ENCODE data around the gene RAB7B. TPM values are rescaled to one million over a fixed set of nuclear protein-coding genes. Genes with fewer than 3 reads are reported as not detected.

The RAB7B gene
- total RNA-seq, 1 donor from 2014 or later = not detected

DNA sequence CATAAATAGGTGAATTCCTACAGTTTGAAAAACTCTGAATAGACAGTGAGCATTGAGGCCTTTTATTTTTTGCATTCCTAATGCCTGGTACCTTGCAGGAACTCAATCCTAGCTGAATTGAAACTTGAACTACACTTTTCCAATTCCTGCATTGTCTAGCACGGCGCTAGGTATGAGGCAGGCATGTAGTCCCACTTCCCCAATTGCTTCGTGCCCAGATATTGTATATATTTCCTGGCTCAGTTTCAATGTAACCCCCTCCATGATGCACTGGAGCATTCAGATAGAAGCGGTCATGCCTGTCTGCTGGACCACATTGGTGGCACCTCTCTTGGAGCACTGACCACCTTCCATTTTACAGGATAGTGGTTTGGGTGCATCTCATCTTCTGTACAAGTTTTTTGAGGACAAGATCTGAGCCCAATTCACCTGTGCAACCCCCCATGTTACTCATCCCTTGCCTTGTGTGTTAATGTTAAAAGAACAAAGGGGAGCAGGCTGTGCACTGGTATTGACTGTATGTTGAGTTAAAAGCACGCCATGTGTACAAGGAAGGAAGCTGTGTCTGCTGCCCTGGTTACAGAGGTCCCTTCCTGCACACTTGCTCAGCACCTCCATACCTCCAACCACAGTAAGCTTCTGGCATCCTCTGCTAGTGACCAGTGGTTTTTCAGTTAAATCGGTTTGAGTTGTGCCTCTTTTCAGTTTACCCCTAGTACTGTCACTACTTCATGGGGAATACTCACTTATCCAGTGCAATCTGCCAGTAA, 10.0 kb upstream of the RAB7B start:
- no peaks in the 10 kb centered on the region for H3F3A ChIP-seq (ENCODE audit: low read depth)
- H3K4me3 ChIP-seq = no peak overlapping the region
- no peaks in the 10 kb centered on the region for H3K79me2 ChIP-seq (ENCODE audit: low read depth)
- no peak for TF ChIP-seq EZH2phosphoT487 (IDR thresholded peaks at IDR 0.05)
- TF ChIP-seq, protein P1, sequence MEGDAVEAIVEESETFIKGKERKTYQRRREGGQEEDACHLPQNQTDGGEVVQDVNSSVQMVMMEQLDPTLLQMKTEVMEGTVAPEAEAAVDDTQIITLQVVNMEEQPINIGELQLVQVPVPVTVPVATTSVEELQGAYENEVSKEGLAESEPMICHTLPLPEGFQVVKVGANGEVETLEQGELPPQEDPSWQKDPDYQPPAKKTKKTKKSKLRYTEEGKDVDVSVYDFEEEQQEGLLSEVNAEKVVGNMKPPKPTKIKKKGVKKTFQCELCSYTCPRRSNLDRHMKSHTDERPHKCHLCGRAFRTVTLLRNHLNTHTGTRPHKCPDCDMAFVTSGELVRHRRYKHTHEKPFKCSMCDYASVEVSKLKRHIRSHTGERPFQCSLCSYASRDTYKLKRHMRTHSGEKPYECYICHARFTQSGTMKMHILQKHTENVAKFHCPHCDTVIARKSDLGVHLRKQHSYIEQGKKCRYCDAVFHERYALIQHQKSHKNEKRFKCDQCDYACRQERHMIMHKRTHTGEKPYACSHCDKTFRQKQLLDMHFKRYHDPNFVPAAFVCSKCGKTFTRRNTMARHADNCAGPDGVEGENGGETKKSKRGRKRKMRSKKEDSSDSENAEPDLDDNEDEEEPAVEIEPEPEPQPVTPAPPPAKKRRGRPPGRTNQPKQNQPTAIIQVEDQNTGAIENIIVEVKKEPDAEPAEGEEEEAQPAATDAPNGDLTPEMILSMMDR (IDR thresholded peaks at IDR 0.05) = no peak
- TF ChIP-seq EZH2 (IDR thresholded peaks at IDR 0.05) = no peak
- H3K27ac Mint-ChIP-seq = no peak overlapping the region
- H3K36me3 ChIP-seq = no peaks in the 10 kb centered on the region
- H3K27ac ChIP-seq = no peak overlapping the region
- no peaks in the 10 kb centered on the region for H3K9me3 Mint-ChIP-seq
- no peak overlapping the region for H3K9ac ChIP-seq
- H3K27me3 Mint-ChIP-seq (ENCODE audit: insufficient read depth, low read depth) = peaks cover 12% of the 10 kb centered on the region
- no peaks in the 10 kb centered on the region for H3K4me1 Mint-ChIP-seq
- no peak overlapping the region for H2AFZ ChIP-seq (replicated peaks)
- no peaks in the 10 kb centered on the region for H3K9me3 ChIP-seq (ENCODE audit: low read depth)
- no peak overlapping the region for H3K4me2 ChIP-seq
- H3K4me3 Mint-ChIP-seq = no peak overlapping the region
- H3K36me3 Mint-ChIP-seq = no peaks in the 10 kb centered on the region
- DNase-seq (ENCODE audit: low spot score) = no peak
- no peaks in the 10 kb centered on the region for H3K4me1 ChIP-seq
- no peaks in the 10 kb centered on the region for H3K27me3 ChIP-seq
- H4K20me1 ChIP-seq (ENCODE audit: low read depth) = no peaks in the 10 kb centered on the region

DNA sequence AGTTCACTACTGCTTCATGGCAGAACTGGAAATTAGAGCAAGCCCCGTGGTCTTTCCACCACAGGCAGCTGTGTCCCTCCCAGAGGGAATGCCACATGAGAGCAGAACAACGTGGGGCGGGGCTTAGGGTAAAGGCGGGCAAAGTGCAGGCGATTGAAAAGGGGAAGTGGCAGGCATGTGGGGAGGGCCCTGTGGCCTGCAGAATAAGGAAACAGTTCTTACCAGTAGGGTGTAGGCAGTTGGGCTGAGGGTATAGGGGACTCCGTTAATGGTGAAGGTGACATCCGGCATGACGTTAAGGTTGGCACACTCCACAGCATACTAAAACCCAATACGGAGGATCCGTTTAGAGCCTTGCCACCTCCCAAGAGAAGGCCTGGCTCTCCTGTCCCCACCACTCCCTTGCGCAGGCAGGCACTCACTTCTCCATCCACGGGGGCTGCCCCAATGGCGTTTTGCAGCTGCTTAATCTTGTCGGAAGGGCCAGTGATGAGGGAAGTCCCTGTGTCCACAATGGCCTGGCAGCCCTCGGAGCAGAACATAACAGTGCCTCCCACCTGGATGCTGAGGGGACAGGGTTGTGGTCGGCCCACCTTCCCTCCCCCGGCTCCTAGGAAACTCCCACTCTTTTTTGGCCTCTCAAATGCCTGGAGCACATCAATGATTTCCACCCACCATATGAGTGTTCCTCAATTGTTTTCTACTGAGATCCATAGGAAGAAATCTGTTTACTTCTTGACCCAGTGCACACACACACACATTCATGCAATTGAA, 9.1 kb upstream of the RAB7B start:
- Histone ChIP-seq H2AFZ (replicated peaks) (no peak overlapping the region), H3K4me1 (no peaks in the 10 kb centered on the region), H3K9me3 (ENCODE audit: low read depth) (no peaks in the 10 kb centered on the region), H3K79me2 (ENCODE audit: low read depth) (no peaks in the 10 kb centered on the region), H3K4me2 (no peak overlapping the region), H3K27ac (no peak overlapping the region), H3F3A (ENCODE audit: low read depth) (no peaks in the 10 kb centered on the region), H3K27me3 (no peaks in the 10 kb centered on the region), H4K20me1 (ENCODE audit: low read depth) (no peaks in the 10 kb centered on the region), H3K36me3 (no peaks in the 10 kb centered on the region), H3K4me3 (no peak overlapping the region), H3K9ac (no peak overlapping the region)
- Mint-ChIP-seq H3K4me1 (no peaks in the 10 kb centered on the region), H3K9me3 (no peaks in the 10 kb centered on the region), H3K4me3 (no peak overlapping the region), H3K27ac (no peak overlapping the region), H3K27me3 (ENCODE audit: insufficient read depth, low read depth) (peaks cover 12% of the 10 kb centered on the region), H3K36me3 (no peaks in the 10 kb centered on the region)
- TF ChIP-seq EZH2phosphoT487 (IDR thresholded peaks at IDR 0.05) = no peak
- TF ChIP-seq EZH2 (IDR thresholded peaks at IDR 0.05) = no peak
- TF ChIP-seq, protein P1 (IDR thresholded peaks at IDR 0.05) = no peak
- DNase-seq (ENCODE audit: low spot score) = no peak

DNA sequence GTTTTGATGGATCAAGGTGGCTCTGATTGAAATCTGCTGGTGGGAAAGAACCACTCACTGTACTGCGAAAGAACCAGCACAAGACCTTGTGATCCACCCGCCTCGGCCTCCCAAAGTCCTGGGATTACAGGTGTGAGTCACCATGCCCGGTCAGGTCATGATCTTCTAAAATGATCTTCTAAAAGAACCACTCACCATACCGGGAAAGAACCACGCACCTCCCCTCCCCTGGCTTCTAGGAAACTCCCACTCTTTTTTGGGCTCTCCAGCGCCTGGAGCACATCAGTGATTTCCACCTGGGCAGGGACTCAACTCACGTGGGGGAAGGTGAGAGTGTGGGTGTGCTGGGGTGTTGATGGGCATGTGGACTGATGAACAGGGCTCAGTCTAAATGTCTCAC, 7.9 kb upstream of the RAB7B start:
- Histone ChIP-seq H3K27me3 (no peaks in the 10 kb centered on the region), H3K4me1 (no peaks in the 10 kb centered on the region), H4K20me1 (ENCODE audit: low read depth) (no peaks in the 10 kb centered on the region), H3K36me3 (no peaks in the 10 kb centered on the region), H3K9me3 (ENCODE audit: low read depth) (no peaks in the 10 kb centered on the region), H3F3A (ENCODE audit: low read depth) (no peaks in the 10 kb centered on the region), H3K27ac (no peak overlapping the region), H3K79me2 (ENCODE audit: low read depth) (no peaks in the 10 kb centered on the region), H2AFZ (replicated peaks) (no peak overlapping the region), H3K9ac (no peak overlapping the region), H3K4me2 (no peak overlapping the region), H3K4me3 (no peak overlapping the region)
- DNase-seq (ENCODE audit: low spot score) = no peak
- peaks cover 12% of the 10 kb centered on the region for H3K27me3 Mint-ChIP-seq (ENCODE audit: insufficient read depth, low read depth)
- no peak overlapping the region for H3K4me3 Mint-ChIP-seq
- no peaks in the 10 kb centered on the region for H3K9me3 Mint-ChIP-seq
- peaks cover 4% of the 10 kb centered on the region for H3K4me1 Mint-ChIP-seq
- no peaks in the 10 kb centered on the region for H3K36me3 Mint-ChIP-seq
- H3K27ac Mint-ChIP-seq = no peak overlapping the region
- TF ChIP-seq, protein P1 (IDR thresholded peaks at IDR 0.05) = no peak
- TF ChIP-seq EZH2 (IDR thresholded peaks at IDR 0.05) (no peak), EZH2phosphoT487 (IDR thresholded peaks at IDR 0.05) (no peak)

Data from neural progenitor cell (in vitro differentiated cells).